Activated CD4-positive, alpha-beta memory T cell treated with anti-CD3 and anti-CD28 coated beads, Interleukin-2, amount 10 ng/mL, durations not matched to agents 7 days and 5 days (primary cell): ENCODE results near the gene PGGT1B. TPM values are rescaled to one million over a fixed set of nuclear protein-coding genes. Genes with fewer than 3 reads are reported as not detected.
A peak's percentile ranks its signal among the peaks of the same experiment; 100 is the strongest.

Source experiments
- CTCF ChIA-PET: fragments of 350-600 bp; sonication (Branson Sonifier 250); formaldehyde crosslinking; loops from one replicate; lab custom pipeline; 2021; ENCODE audit warnings: antibody characterized with exemption, inconsistent platforms; lab: Charles Lee
- POLR2A ChIA-PET: fragments of 350-600 bp; sonication (Branson Sonifier 250); formaldehyde crosslinking; loops from one replicate; lab custom pipeline; 2021; ENCODE audit warnings: antibody characterized with exemption; lab: Charles Lee
- DNase-seq: peaks from one replicate; pipeline ENCODE4 v3.0.0-alpha.2; 2020
- H3K27ac Mint-ChIP-seq: one replicate; pipeline ENCODE4 v1.8.0; 2021; ENCODE audit warnings: mild to moderate bottlenecking, mixed read lengths
- H3K27me3 Mint-ChIP-seq: one replicate; pipeline ENCODE4 v1.8.0; 2021; ENCODE audit warnings: mixed read lengths
- H3K36me3 Mint-ChIP-seq: one replicate; pipeline ENCODE4 v1.8.0; 2021; ENCODE audit warnings: low read depth, mixed read lengths
- H3K4me1 Mint-ChIP-seq: one replicate; pipeline ENCODE4 v1.8.0; 2021; ENCODE audit warnings: mixed read lengths
- H3K4me3 Mint-ChIP-seq: one replicate; pipeline ENCODE4 v1.8.0; 2021; ENCODE audit warnings: mild to moderate bottlenecking, mixed read lengths
- H3K9me3 Mint-ChIP-seq: one replicate; pipeline ENCODE4 v1.8.0; 2021; ENCODE audit warnings: mixed read lengths
- total RNA-seq, 2 experiments: library from RNA; stranded (reverse); gene quantifications; one replicate each; pipeline ENCODE4 v1.2.3, GENCODE V29; 2021

Gene PGGT1B
- total RNA-seq, 2 experiments from 2014 or later: 43.4 to 43.6 TPM

GRCh38 chr5:115193295-115193694, 69.4 kb downstream of the PGGT1B start:
- no peaks in the 10 kb centered on the region for H3K9me3 Mint-ChIP-seq
- POLR2A ChIA-PET: interaction anchor here (1.7 kb wide), 1 partner anchor 68 kb away, joined by 4 read pairs; no protein-coding TSS in a partner anchor
- H3K36me3 Mint-ChIP-seq: no peaks in the 10 kb centered on the region
- CTCF ChIA-PET: no interaction called here
- no peak for DNase-seq
- H3K4me3 Mint-ChIP-seq: no peak overlapping the region
- peaks cover 6% of the 10 kb centered on the region for H3K27me3 Mint-ChIP-seq
- no peaks in the 10 kb centered on the region for H3K4me1 Mint-ChIP-seq
- H3K27ac Mint-ChIP-seq: no peak overlapping the region

DNA sequence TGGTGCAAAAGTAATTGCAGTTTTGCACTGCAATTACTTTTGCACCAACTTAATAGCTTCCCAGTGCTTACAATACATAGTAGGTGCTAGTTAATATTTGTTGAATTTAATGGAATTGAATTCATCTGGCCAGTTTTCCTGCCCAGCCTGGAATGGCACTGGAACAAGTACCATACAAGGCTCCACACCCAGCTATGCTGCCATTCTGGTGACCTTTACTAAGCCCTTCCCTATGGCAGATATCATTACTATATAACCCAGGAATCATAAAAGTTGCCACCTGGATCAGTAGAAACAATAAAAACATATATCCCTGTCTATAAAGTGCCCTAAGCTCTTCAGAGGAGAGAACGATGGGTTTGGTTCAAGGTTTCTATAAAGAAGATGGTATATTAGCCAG, 70.6 kb downstream of the PGGT1B start:
- H3K27me3 Mint-ChIP-seq: peaks cover 4% of the 10 kb centered on the region
- no peak for DNase-seq
- no peak overlapping the region for H3K27ac Mint-ChIP-seq
- no peak overlapping the region for H3K4me3 Mint-ChIP-seq
- no peaks in the 10 kb centered on the region for H3K36me3 Mint-ChIP-seq
- POLR2A ChIA-PET: interaction anchor here (0.6 to 1.7 kb wide), 2 partner anchors 70 to 248 kb away, joined by 3 to 4 read pairs; no protein-coding TSS in a partner anchor
- H3K9me3 Mint-ChIP-seq: no peaks in the 10 kb centered on the region
- CTCF ChIA-PET: no interaction called here
- H3K4me1 Mint-ChIP-seq: no peaks in the 10 kb centered on the region

DNA sequence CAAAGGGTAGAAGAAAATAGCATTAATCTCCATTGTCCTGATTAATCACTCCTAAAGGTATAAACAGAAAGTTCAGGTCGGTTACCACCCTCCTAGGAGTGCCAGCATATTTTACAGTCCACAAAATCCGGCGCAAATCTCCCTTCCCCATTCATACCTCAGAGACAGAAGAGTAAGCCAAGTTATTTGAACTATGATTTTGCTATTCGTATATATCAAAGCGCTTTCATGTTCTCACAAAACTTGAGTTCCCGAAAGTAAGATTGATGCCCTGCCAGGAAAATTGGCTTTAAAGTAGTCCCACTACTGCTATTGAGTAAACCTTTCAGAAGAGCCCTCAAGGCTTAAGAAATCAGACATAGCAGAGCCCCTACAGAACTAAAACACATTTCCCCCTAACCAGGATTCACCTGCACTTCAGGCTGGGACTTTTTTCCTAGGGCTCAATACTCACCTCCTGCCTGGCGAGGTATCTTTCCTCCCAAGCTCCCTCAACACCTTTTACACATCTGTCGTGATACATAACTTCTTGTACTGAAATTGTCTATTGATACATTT, 71.1 kb downstream of the PGGT1B start:
- no peak overlapping the region for H3K4me3 Mint-ChIP-seq
- CTCF ChIA-PET: no interaction called here

GRCh38 chr5:115190388-115190787, 72.3 kb downstream of the PGGT1B start:
- no peaks in the 10 kb centered on the region for H3K9me3 Mint-ChIP-seq
- H3K27me3 Mint-ChIP-seq: peaks cover 14% of the 10 kb centered on the region
- CTCF ChIA-PET: no interaction called here

More for the DNA sequence above, 71.1 kb downstream of the PGGT1B start:
- no peak overlapping the region for H3K27ac Mint-ChIP-seq
- POLR2A ChIA-PET: interaction anchor here (0.6 kb wide), 1 partner anchor 248 kb away, joined by 3 read pairs; no protein-coding TSS in a partner anchor
- no peaks in the 10 kb centered on the region for H3K4me1 Mint-ChIP-seq
- H3K36me3 Mint-ChIP-seq: no peaks in the 10 kb centered on the region
- peaks cover 10% of the 10 kb centered on the region for H3K27me3 Mint-ChIP-seq
- no peaks in the 10 kb centered on the region for H3K9me3 Mint-ChIP-seq
- no peak for DNase-seq

GRCh38 chr5:115189866-115190265, 72.8 kb downstream of the PGGT1B start:
- peaks cover 2% of the 10 kb centered on the region for H3K4me1 Mint-ChIP-seq
- H3K27ac Mint-ChIP-seq: no peak overlapping the region
- H3K27me3 Mint-ChIP-seq: peaks cover 17% of the 10 kb centered on the region
- POLR2A ChIA-PET: no interaction called here
- H3K36me3 Mint-ChIP-seq: no peaks in the 10 kb centered on the region
- no peak for DNase-seq
- H3K4me3 Mint-ChIP-seq: no peak overlapping the region
- CTCF ChIA-PET: no interaction called here
- H3K9me3 Mint-ChIP-seq: no peaks in the 10 kb centered on the region

More at GRCh38 chr5:115190388-115190787, 72.3 kb downstream of the PGGT1B start:
- Mint-ChIP-seq H3K27ac (no peak overlapping the region), H3K4me3 (no peak overlapping the region), H3K36me3 (no peaks in the 10 kb centered on the region), H3K4me1 (no peaks in the 10 kb centered on the region)
- no peak for DNase-seq
- POLR2A ChIA-PET: no interaction called here

DNA sequence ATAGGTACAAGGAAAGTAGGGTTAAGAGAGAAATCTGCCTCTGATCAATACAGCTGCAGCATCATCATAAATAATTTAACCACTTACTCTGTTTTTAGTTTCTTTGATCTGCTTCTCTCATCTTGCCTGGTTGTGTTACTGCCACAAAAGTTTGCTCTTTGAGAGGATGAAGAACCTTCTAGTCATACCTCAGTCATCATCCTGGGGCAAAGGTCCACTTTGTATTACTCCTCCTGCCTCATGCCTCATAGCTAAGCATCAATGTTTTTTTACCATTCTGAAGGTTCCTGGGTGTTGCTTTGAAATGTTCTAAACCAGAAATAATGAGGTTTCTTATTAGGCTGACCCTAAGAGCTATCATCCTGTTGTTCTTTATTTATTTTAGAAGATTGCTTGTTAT, 75.9 kb downstream of the PGGT1B start:
- DNase-seq: no peak
- Mint-ChIP-seq H3K9me3 (no peaks in the 10 kb centered on the region), H3K4me1 (peaks cover 5% of the 10 kb centered on the region), H3K27ac (no peak overlapping the region), H3K27me3 (peaks cover 37% of the 10 kb centered on the region), H3K4me3 (no peak overlapping the region), H3K36me3 (no peaks in the 10 kb centered on the region)
- POLR2A ChIA-PET: interaction anchor here (1.7 kb wide), 1 partner anchor 13 kb away, joined by 3 read pairs; no protein-coding TSS in a partner anchor
- CTCF ChIA-PET: no interaction called here

DNA sequence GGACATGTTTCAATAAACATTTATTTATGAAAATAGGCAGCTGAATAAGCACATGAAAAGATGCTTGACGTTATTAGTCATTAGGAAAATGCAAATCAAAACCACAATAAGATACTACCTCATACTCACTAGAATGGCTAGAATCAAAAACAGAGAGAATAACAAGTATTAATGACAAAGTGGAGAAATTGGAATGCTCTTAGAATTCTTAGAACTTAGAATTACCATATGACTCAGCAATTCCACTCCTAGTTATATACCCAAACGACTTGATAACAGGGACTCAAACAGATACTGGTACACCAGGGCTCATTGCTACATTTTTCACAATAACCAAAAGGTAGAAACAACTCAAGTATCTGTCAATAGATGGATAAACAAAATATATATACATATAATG, 77.9 kb downstream of the PGGT1B start:
- peaks cover 12% of the 10 kb centered on the region for H3K4me1 Mint-ChIP-seq
- H3K9me3 Mint-ChIP-seq: no peaks in the 10 kb centered on the region
- DNase-seq: no peak
- no peak overlapping the region for H3K27ac Mint-ChIP-seq
- H3K4me3 Mint-ChIP-seq: no peak overlapping the region
- no peaks in the 10 kb centered on the region for H3K36me3 Mint-ChIP-seq
- POLR2A ChIA-PET: no interaction called here
- H3K27me3 Mint-ChIP-seq: peaks cover 55% of the 10 kb centered on the region
- CTCF ChIA-PET: no interaction called here

GRCh38 chr5:115181757-115182156, 80.9 kb downstream of the PGGT1B start:
- Mint-ChIP-seq H3K9me3 (no peaks in the 10 kb centered on the region), H3K36me3 (no peaks in the 10 kb centered on the region), H3K4me1 (peaks cover 18% of the 10 kb centered on the region), H3K27me3 (peaks cover 78% of the 10 kb centered on the region), H3K4me3 (no peak overlapping the region), H3K27ac (no peak overlapping the region)
- DNase-seq: no peak
- ChIA-PET CTCF (interaction anchor here (1.1 kb wide), 1 partner anchor 279 kb away, joined by 3 read pairs; no protein-coding TSS in a partner anchor), POLR2A (no interaction called here)

DNA sequence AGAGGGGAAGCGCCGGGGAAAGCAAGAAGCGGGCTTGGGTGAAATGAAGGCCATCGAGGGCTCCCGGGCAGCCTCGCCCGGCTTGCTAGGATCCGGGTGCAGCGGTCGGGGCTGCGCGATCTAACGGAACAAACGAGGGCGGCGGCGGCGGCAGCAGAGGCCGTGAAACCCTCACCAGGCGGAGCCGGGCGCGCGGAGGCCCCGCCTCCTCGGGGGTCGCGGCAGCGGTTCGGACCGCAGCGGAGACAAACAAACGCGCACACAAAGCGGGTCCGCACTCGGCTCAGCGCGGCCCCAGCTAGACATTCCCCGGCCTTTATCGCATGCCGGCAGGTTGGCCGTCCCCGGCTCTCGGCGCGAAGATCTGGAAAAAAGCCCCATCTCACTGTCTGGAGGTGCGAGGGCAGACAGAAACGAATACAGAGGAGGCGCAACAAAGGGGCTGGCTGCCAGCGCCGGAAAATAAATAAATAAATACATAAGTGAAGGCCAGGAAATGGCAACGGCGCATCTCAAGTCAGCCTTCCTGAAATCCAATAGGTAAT, 82.4 kb downstream of the PGGT1B start:
- no peak for DNase-seq
- peaks cover 17% of the 10 kb centered on the region for H3K4me1 Mint-ChIP-seq
- H3K27ac Mint-ChIP-seq: no peak overlapping the region
- H3K9me3 Mint-ChIP-seq: no peaks in the 10 kb centered on the region
- H3K36me3 Mint-ChIP-seq: no peaks in the 10 kb centered on the region
- CTCF ChIA-PET: interaction anchor here (1.6 kb wide), 1 partner anchor 65 kb away, joined by 3 read pairs; no protein-coding TSS in a partner anchor
- H3K27me3 Mint-ChIP-seq: peaks cover 77% of the 10 kb centered on the region
- H3K4me3 Mint-ChIP-seq: peak overlapping the region; percentile 59
- POLR2A ChIA-PET: interaction anchor here (1.1 to 3.5 kb wide), 2 partner anchors 10 to 85 kb away, joined by 3 to 14 read pairs; partner anchors contain the start of gene TRIM36

GRCh38 chr5:115179394-115180164, 83.1 kb downstream of the PGGT1B start:
- POLR2A ChIA-PET: interaction anchor here (1.1 to 3.5 kb wide), 2 partner anchors 9 to 86 kb away, joined by 3 to 14 read pairs; partner anchors contain the start of gene TRIM36
- DNase-seq: no peak
- H3K36me3 Mint-ChIP-seq: no peaks in the 10 kb centered on the region
- H3K27ac Mint-ChIP-seq: no peak overlapping the region
- peaks cover 14% of the 10 kb centered on the region for H3K4me1 Mint-ChIP-seq
- peak overlapping the region; percentile 59 for H3K4me3 Mint-ChIP-seq
- no peaks in the 10 kb centered on the region for H3K9me3 Mint-ChIP-seq
- H3K27me3 Mint-ChIP-seq: peaks cover 76% of the 10 kb centered on the region
- CTCF ChIA-PET: interaction anchor here (1.6 kb wide), 1 partner anchor 66 kb away, joined by 3 read pairs; no protein-coding TSS in a partner anchor

DNA sequence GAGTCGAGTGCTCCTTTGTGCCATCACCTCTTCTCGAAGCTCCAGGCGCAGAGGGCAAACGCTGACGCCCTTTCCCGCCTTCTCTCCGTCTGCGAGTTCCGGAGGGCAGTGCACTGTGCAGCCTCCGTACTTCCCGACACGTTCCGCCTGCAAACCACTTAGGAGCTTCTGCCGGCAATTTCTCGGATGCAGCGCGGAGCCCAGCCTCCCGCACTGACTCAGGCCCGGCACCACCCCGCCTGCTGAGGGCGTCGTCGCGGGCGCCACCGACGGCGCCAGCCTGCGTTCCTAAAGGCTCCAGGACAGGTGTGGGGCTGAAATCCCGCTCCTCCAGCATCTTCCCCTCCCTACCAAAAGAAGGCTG, 83.7 kb downstream of the PGGT1B start:
- Mint-ChIP-seq H3K27ac (no peak overlapping the region), H3K27me3 (peaks cover 74% of the 10 kb centered on the region), H3K4me1 (peaks cover 13% of the 10 kb centered on the region), H3K4me3 (no peak overlapping the region), H3K36me3 (no peaks in the 10 kb centered on the region), H3K9me3 (no peaks in the 10 kb centered on the region)
- ChIA-PET CTCF (interaction anchor here (1.6 kb wide), 1 partner anchor 67 kb away, joined by 3 read pairs; no protein-coding TSS in a partner anchor), POLR2A (interaction anchor here (3.5 kb wide), 1 partner anchor 9 kb away, joined by 14 read pairs; the partner anchor contains the start of gene TRIM36)
- DNase-seq: no peak

- Mint-ChIP-seq H3K27ac (no peak overlapping the region), H3K36me3 (peaks cover 10% of the 10 kb centered on the region), H3K4me3 (peak overlapping the region; percentile 67), H3K4me1 (peaks cover 14% of the 10 kb centered on the region), H3K9me3 (peaks cover 5% of the 10 kb centered on the region), H3K27me3 (peaks cover 71% of the 10 kb centered on the region)
- POLR2A ChIA-PET: interaction anchor here (2.2 kb wide), 1 partner anchor 9 kb away, joined by 14 read pairs; no protein-coding TSS in a partner anchor
- no peak for DNase-seq
- CTCF ChIA-PET: interaction anchor here (2.1 kb wide), 1 partner anchor 76 kb away, joined by 7 read pairs; no protein-coding TSS in a partner anchor
Measured at GRCh38 chr5:115170929-115171510, 91.7 kb downstream of the PGGT1B start.
